NT2/D1 (cell line): ENCODE measurements around the gene DCC.
"Not testable (repeated sequence)": the region's sequence is repeated elsewhere in the genome, so short reads cannot be mapped to it uniquely, and the experiment has no call there.

Experiments used
- DNase-seq: peaks from one replicate; pipeline ENCODE4 v3.0.0-alpha.2; 2011; ENCODE audit warnings: low read depth, low spot score
- H3K27me3 ChIP-seq: 2 replicates; pipeline ENCODE4 v1.6.0; 2011; ENCODE audit warnings: mild to moderate bottlenecking; ENCODE audit not compliant: insufficient read length, insufficient read depth
- H3K36me3 ChIP-seq: 2 replicates; pipeline ENCODE4 v1.6.1; 2011; ENCODE audit warnings: mild to moderate bottlenecking, low read length, mixed read lengths; ENCODE audit not compliant: insufficient read depth, insufficient read length
- H3K4me1 ChIP-seq: 2 replicates; pipeline ENCODE4 v1.5.1; 2011; ENCODE audit not compliant: insufficient read depth, insufficient read length
- H3K4me3 ChIP-seq: 2 replicates; pipeline ENCODE4 v1.5.1; 2011; ENCODE audit warnings: low read depth; ENCODE audit not compliant: insufficient read length
- H3K9ac ChIP-seq: 2 replicates; pipeline ENCODE4 v1.6.0; 2011; ENCODE audit warnings: low read depth; ENCODE audit not compliant: insufficient read length
- H3K9me3 ChIP-seq: 2 replicates; pipeline ENCODE4 v1.5.1; 2011; ENCODE audit warnings: mild to moderate bottlenecking, low read length; ENCODE audit not compliant: insufficient read depth
- SUZ12 ChIP-seq: IDR thresholded peaks from 2 replicates; pipeline ENCODE4 v1.6.1; 2011; ENCODE audit not compliant: insufficient read length, insufficient read depth; ENCODE audit errors: extremely low read depth
- YY1 ChIP-seq: IDR thresholded peaks from 2 replicates; pipeline ENCODE4 v1.6.1; 2011; ENCODE audit not compliant: insufficient read length, insufficient read depth
- ZNF274 ChIP-seq: IDR thresholded peaks from 2 replicates; pipeline ENCODE4 v1.6.1; 2011; ENCODE audit warnings: mild to moderate bottlenecking, low read depth, low read length

The DCC gene

DNA sequence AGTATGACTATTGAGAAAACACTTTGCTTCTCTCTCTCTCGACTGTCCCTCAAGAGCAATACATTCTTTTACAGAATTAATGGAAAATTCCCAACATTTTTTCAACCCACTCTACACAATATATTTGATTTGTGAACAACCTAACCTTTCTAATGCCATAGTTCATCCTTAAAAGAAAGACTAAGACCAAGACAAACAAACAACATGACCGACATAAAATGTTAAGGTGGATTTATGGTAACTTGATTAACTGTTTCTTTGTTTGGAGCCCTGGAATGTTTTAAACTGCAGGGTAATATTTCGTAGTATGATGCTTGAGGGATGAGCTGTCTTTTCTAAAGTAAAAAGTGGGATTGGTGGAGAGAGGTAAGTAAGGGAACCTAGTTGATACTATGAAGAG, 1146.3 kb downstream of the DCC start:
- no peak for DNase-seq
- H3K36me3 ChIP-seq: no peaks in the 10 kb centered on the region
- no peaks in the 10 kb centered on the region for H3K27me3 ChIP-seq
- H3K4me3 ChIP-seq: no peak overlapping the region
- H3K9ac ChIP-seq: no peak overlapping the region
- TF ChIP-seq ZNF274: no peak
- TF ChIP-seq SUZ12: no peak
- TF ChIP-seq YY1: no peak
- no peaks in the 10 kb centered on the region for H3K9me3 ChIP-seq
- H3K4me1 ChIP-seq: no peaks in the 10 kb centered on the region

DNA sequence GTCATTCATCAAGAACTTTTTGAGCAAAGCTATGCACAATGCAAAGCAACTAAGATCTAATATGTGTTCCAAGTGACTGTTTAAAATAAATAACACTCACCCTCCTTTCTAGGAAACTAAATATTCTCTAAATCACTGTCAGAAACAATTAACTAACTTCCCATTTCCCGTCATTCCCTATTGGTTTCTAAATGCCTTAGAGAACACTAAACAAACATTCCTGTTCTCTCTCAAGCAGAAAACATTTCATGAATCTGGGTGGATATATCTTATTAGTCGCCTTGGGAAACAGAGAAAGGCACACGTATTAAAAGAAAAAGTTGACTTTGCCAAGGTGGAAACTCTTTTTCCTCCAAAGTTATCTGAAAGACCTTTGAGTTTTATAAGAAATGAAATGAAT, 1149.3 kb downstream of the DCC start:
- no peaks in the 10 kb centered on the region for H3K4me1 ChIP-seq
- H3K9me3 ChIP-seq: no peaks in the 10 kb centered on the region
- H3K36me3 ChIP-seq: no peaks in the 10 kb centered on the region
- H3K9ac ChIP-seq: no peak overlapping the region
- H3K4me3 ChIP-seq: no peak overlapping the region
- H3K27me3 ChIP-seq: no peaks in the 10 kb centered on the region
- no peak for DNase-seq
- no peak for TF ChIP-seq SUZ12
- no peak for TF ChIP-seq ZNF274

DNA sequence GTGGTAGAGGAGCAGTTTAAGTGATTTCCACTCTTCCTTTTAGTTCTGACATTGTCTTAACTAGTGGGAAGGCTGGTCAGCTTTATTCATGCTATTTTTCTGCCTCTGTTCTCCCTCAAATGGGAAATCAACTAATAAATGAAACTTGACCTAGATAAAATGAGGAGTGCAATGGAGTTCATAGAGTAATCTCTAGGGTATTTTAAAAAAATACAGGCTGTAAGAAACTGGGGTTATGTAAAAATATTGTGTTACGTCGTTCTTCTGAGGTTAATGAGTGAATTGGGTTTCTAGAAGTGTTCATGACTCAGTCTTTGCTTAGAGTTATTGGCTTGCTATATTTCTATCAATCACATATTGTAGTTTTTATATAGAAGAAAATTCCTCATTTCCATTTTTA, 1150.0 kb downstream of the DCC start:
- Histone ChIP-seq H3K9ac (no peak overlapping the region), H3K4me1 (no peaks in the 10 kb centered on the region), H3K27me3 (no peaks in the 10 kb centered on the region), H3K4me3 (no peak overlapping the region), H3K36me3 (no peaks in the 10 kb centered on the region), H3K9me3 (no peaks in the 10 kb centered on the region)
- TF ChIP-seq YY1: no peak
- no peak for TF ChIP-seq SUZ12
- no peak for TF ChIP-seq ZNF274
- DNase-seq: no peak

DNA sequence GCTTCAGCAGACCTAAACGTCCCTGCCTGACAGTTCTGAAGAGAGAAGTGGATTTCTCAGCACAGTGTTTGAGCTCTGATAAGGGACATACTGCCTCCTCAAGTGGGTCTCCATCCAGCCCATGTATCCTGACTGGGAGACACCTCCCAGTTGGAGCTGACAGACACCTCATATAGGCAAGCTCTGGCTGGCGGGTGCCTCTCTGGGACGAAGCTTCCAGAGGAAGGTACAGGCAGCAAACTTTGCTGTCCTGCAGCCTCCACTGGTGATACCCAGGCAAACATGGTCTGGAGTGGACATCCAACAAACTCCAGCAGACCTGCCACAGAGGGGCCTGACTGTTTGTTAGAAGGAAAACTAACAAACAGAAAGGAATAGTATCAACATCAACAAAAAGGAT, 1156.0 kb downstream of the DCC start:
- no peak for TF ChIP-seq YY1
- no peak for TF ChIP-seq SUZ12
- no peak for TF ChIP-seq ZNF274

DNA sequence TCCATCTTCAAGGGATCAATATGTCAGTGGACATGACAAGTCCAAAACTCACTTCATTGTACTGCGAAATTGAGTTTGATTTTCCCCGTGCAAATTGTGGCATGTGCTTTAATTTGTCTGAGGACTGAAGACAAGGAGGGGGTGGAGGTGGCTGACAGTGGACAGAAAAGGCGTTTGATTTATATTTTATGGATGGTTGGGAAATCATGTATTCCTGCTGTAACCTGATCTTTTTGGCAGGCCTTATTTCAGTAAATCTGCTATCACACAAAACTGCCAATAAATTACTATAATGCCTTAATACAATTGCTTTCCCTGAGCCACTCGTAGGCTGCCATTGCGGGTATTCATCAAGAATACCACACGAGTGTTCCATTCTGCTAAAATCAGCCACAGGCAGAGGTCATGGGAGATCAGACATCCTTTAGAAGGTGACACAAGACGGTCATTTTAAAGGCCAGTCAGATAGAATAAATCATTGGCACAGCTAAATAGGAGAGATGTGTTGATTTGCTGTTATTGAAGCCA, 1164.0 kb downstream of the DCC start:
- H3K4me3 ChIP-seq: no peak overlapping the region
- H3K36me3 ChIP-seq: no peaks in the 10 kb centered on the region
- TF ChIP-seq YY1: no peak
- no peak overlapping the region for H3K9ac ChIP-seq
- H3K9me3 ChIP-seq: no peaks in the 10 kb centered on the region
- no peaks in the 10 kb centered on the region for H3K27me3 ChIP-seq
- DNase-seq: no peak
- no peaks in the 10 kb centered on the region for H3K4me1 ChIP-seq

More for the DNA sequence above, 1156.0 kb downstream of the DCC start:
- DNase-seq: no peak
- Histone ChIP-seq H3K27me3 (no peaks in the 10 kb centered on the region), H3K9me3 (no peaks in the 10 kb centered on the region), H3K4me3 (no peak overlapping the region), H3K9ac (no peak overlapping the region), H3K4me1 (no peaks in the 10 kb centered on the region), H3K36me3 (no peaks in the 10 kb centered on the region)

DNA sequence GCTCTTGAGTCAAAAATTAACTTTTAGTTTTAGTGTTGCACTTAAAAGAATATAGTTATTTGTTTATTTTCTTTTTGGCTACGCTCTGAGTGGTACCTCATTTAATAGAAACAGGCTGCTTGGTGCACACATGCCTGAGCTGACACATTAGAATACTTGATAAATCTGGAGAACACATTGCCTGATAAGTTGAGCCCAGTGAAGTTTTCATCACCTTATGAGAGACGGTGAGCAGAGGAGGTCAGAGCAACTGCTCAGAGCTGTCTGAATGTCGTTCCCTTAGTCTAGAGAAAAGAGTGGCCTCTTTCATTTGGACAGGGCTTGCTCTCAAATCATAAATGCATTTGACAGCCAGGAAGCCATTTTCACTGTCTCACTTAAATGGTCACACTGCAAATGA, 1168.5 kb downstream of the DCC start:
- no peaks in the 10 kb centered on the region for H3K9me3 ChIP-seq
- no peak for DNase-seq
- H3K4me1 ChIP-seq: no peaks in the 10 kb centered on the region
- H3K27me3 ChIP-seq: no peaks in the 10 kb centered on the region
- H3K4me3 ChIP-seq: no peak overlapping the region
- TF ChIP-seq ZNF274: no peak
- TF ChIP-seq YY1: no peak
- TF ChIP-seq SUZ12: no peak
- H3K36me3 ChIP-seq: no peaks in the 10 kb centered on the region
- H3K9ac ChIP-seq: no peak overlapping the region

DNA sequence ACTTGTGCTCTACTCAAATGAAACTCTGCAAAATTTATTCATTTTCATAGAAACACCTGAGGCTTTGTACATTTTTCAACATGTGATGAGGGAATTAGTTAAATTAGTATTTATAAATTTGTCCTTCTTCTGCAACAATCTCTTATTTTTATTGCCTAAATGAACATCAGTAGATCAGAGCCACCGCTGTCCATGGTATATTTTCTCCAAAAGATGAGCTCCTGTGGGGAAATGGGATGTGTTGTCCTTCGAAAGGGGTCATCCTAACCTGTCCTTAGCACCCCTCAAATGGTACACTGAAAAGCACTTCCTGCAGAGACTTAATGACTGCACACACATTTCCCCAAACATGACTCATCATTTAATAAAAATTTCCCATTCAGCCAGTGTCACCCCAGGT, 1169.9 kb downstream of the DCC start:
- H3K4me3 ChIP-seq: no peak overlapping the region
- no peak for DNase-seq
- H3K9ac ChIP-seq: no peak overlapping the region
- H3K4me1 ChIP-seq: no peaks in the 10 kb centered on the region
- H3K36me3 ChIP-seq: no peaks in the 10 kb centered on the region
- H3K27me3 ChIP-seq: no peaks in the 10 kb centered on the region
- TF ChIP-seq YY1 (no peak), ZNF274 (no peak), SUZ12 (no peak)
- H3K9me3 ChIP-seq: no peaks in the 10 kb centered on the region

DNA sequence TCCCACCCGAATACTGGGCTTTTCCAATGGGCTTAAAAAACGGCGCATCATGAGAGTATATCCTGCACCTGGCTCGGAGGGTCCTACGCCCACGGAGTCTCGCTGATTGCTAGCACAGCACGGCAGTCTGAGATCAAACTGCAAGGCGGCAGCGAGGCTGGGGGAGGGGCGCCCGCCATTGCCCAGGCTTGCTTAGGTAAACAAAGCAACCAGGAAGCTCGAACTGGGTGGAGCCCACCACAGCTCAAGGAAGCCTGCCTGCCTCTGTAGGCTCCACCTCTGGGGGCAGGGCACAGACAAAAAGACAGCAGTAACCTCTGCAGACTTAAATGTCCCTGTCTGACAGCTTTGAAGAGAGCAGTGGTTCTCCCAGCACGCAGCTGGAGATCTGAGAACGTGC, 1171.7 kb downstream of the DCC start:
- not testable (repeated sequence) for DNase-seq, H3K36me3 ChIP-seq, H3K4me3 ChIP-seq

More for the DNA sequence above, 1171.7 kb downstream of the DCC start:
- H3K4me1 ChIP-seq, H3K9ac ChIP-seq, H3K9me3 ChIP-seq, H3K27me3 ChIP-seq: not testable (repeated sequence)
